Endothelial cell of umbilical vein (primary cell): ENCODE measurements around the gene CHAF1A.

Experiments
- CTCF ChIP-seq, 2 donors: IDR thresholded peaks; 1 replicate in 1 of 2; 2 replicates in 1 of 2; pipeline ENCODE4 v1.5.1; 2011; ENCODE audit warnings: low read length in 2 of 2, mild to moderate bottlenecking in 2 of 2, moderate library complexity in 2 of 2, control low read depth in 1 of 2, inconsistent platforms in 1 of 2, low read depth in 1 of 2; ENCODE audit not compliant: insufficient read depth in 1 of 2; ENCODE audit errors: extremely low read depth in 1 of 2
- EZH2 ChIP-seq: IDR thresholded peaks from 2 replicates; pipeline ENCODE4 v1.6.1; 2012; ENCODE audit warnings: borderline replicate concordance, low read depth, mild to moderate bottlenecking, moderate library complexity, low read length, inconsistent platforms; ENCODE audit not compliant: severe bottlenecking
- FOS ChIP-seq: IDR thresholded peaks from 2 replicates; pipeline ENCODE4 v1.6.1; 2011; ENCODE audit warnings: mild to moderate bottlenecking, low read length, moderate library complexity, borderline replicate concordance; ENCODE audit not compliant: insufficient read depth
- GATA2 ChIP-seq: IDR thresholded peaks from 2 replicates; pipeline ENCODE4 v1.7.0; 2011; ENCODE audit warnings: low read depth, mild to moderate bottlenecking, moderate library complexity, mixed read lengths, low read length; ENCODE audit not compliant: insufficient read length, insufficient read depth
- JUN ChIP-seq: IDR thresholded peaks from 2 replicates; pipeline ENCODE4 v1.6.1; 2011; ENCODE audit warnings: borderline replicate concordance, low read depth; ENCODE audit not compliant: insufficient read length, insufficient read depth
- MAX ChIP-seq: IDR thresholded peaks from 2 replicates; pipeline ENCODE4 v1.6.1; 2011; ENCODE audit not compliant: insufficient read depth, insufficient read length
- MYC ChIP-seq: IDR thresholded peaks from one replicate; pipeline ENCODE4 v1.6.1; 2011; ENCODE audit warnings: mild to moderate bottlenecking, low read depth, low read length
- POLR2A ChIP-seq: IDR thresholded peaks from 2 replicates; pipeline ENCODE4 v1.6.1; 2012; ENCODE audit warnings: low read depth, mild to moderate bottlenecking, control low read depth, low read length
- POLR2AphosphoS5 ChIP-seq: IDR thresholded peaks from 2 replicates; pipeline ENCODE4 v1.6.1; 2012; ENCODE audit warnings: low read depth, mild to moderate bottlenecking, control low read depth, low read length, moderate library complexity; ENCODE audit not compliant: insufficient read depth

GRCh38 chr19:4454747-4455718, 52.6 kb downstream of the CHAF1A start:
- TF ChIP-seq POLR2AphosphoS5 = no peak
- no peak for TF ChIP-seq CTCF (IDR thresholded peaks at IDR 0.05; ENCODE audit: extremely low read depth in 1 of 2, insufficient read depth in 1 of 2, low read depth in 1 of 2, low read length in 2 of 2)
- no peak for TF ChIP-seq POLR2A
- no peak for TF ChIP-seq MYC
- TF ChIP-seq MAX = no peak
- TF ChIP-seq EZH2 = no peak
- no peak for TF ChIP-seq GATA2
- no peak for TF ChIP-seq FOS
- no peak for TF ChIP-seq JUN
